ENCODE measurements around the gene PRR3.

PRR3 gene

DNA sequence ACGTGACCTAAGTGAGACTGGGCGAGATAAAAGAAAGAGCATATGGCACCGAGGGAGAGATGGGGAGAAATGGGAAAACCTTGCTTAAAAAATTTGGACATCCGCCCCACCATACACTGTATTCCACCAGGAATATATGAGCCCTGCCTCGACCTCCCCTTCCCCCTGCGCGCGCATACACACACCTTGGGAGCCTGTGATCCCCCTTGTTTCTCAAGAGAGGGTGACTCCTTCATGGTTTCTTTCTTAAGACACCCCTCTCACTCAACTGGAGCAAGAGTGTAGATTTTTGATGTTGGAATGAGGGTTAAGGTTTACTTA, 14.6 kb downstream of the PRR3 start:
- no peak for DNase-seq (ENCODE audit: low spot score)

DNA sequence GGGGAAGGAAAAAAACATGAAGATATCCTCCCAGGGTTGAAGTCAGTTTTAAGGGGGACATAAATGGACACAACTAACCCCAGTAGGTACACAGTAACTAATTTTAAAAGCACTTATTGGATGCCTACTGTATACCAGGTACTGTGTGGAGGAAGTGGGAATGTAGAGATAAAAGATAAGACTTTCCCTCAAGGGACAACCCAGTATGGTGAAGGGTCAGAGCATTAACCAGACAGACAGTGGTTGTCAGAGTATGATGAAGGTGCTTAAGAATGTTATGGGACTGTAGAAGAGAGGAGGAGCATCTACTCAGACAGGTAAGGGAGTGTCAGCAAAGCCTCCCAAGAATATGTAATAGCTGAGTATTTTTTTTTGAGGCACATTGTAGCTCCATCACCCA, 15.1 kb downstream of the PRR3 start:
- no peak for DNase-seq (ENCODE audit: low spot score)

DNA sequence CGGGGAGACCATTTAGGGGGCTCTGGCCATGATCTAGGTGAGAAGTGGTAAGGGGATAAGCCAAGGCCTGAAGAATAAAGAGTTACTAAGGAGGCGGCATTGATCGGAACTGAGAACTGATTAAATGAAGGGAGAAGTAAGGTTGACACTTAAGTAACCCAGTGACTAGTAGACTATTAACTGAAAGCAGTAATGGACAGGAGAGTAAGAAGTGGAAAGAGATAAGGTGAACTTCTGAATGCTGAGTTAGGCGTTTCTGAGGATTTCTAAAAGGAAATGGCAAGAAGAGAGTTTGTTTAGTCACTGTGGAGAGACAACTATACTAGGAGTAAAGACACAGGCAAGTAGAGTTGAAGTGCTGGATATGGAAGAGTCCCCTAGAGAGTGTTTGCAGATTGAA, 16.0 kb downstream of the PRR3 start:
- DNase-seq (ENCODE audit: low spot score), result no peak

DNA sequence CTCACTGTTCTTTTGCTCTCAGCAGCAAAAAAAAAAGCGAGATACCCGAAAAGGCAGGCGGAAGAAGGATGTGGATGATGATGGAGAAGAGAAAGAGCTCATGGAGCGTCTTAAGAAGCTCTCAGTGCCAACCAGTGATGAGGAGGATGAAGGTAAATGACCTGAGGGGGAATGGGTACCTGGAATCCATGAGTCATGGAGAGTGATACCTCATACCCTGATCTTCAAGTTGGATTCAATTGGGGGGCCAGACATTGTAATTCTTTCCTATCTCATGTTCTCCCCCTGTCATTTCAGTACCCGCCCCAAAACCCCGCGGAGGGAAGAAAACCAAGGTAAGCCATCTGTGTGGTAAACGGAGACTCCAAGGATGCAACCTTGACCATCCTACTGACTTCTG, 21.0 kb downstream of the PRR3 start:
- no peak for DNase-seq (ENCODE audit: low spot score)

DNA sequence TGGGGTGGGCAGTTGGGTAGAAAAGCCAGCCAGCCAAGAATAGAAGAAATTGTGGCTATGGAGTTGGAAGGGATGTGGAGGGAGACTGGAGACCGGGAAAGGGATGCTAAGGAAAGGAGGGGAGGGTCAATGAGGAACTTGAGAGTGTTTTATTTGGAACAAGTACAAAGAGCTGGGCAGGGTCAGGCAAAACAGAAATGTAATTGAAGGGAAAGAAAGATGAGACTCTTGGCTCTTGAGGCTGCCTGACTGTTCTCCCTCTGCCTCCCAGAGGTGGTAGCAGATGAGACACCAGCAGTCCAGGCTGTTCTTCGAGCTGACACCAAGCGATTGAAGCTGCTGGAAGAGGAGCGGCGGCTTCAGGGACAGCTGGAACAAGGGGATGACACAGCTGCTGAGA, 26.8 kb downstream of the PRR3 start:
- no peak for DNase-seq (ENCODE audit: low spot score)

DNA sequence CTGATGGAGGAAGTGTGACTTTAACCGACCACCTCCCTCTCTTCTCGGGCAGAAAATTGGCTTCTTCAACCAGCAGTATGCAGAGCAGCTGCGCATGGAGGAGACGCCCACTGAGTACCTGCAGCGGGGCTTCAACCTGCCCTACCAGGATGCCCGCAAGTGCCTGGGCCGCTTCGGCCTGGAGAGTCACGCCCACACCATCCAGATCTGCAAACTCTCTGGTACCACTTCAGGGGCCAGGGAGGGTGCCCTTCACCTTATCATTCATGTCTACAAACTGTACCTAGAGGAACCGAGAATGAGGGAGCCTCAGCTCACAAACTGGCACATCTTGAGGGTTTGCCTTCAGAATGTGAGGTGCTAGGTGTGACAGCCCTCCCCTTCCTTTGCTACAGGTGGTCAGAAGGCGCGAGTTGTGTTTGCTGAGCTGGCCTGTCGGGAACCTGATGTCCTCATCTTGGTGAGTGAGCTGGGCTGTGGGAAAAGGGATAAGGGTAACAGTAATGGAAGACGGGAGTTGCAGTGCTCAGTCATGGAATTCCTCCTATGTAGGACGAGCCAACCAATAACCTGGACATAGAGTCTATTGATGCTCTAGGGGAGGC, 32.8 kb downstream of the PRR3 start:
- no peak for DNase-seq (ENCODE audit: low spot score)

DNA sequence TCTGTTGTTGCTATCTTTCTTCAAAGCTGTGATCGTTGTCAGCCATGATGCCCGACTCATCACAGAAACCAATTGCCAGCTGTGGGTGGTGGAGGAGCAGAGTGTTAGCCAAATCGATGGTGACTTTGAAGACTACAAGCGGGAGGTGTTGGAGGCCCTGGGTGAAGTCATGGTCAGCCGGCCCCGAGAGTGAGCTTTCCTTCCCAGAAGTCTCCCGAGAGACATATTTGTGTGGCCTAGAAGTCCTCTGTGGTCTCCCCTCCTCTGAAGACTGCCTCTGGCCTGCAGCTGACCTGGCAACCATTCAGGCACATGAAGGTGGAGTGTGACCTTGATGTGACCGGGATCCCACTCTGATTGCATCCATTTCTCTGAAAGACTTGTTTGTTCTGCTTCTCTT, 33.4 kb downstream of the PRR3 start:
- DNase-seq (ENCODE audit: low spot score), result no peak

DNA sequence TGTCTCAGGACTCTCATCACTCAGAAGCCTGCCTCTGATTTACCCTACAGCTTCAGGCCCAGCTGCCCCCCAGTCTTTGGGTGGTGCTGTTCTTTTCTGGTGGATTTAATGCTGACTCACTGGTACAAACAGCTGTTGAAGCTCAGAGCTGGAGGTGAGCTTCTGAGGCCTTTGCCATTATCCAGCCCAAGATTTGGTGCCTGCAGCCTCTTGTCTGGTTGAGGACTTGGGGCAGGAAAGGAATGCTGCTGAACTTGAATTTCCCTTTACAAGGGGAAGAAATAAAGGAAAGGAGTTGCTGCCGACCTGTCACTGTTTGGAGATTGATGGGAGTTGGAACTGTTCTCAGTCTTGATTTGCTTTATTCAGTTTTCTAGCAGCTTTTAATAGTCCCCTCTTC, 33.9 kb downstream of the PRR3 start:
- DNase-seq (ENCODE audit: low spot score), result no peak

DNA sequence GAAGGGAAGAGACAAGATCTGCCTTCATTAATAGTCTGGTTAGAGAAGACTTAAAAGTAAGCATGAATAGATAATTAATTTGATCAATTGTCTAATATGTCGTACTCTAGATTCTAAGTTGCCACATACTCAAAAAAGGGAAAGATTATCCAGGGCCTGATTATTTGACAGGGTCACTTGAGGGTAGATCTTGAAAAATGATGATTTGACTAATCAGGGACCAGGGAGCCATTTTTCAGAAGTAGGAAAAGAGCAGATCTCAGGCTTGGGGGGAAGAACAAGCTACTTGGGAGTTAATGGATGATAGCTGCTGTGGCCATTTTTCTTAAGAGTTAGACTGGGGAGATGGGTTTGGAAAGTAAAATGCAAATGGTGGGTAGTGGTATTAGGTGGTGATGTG, 35.2 kb downstream of the PRR3 start:
- DNase-seq (ENCODE audit: low spot score), result no peak

DNA sequence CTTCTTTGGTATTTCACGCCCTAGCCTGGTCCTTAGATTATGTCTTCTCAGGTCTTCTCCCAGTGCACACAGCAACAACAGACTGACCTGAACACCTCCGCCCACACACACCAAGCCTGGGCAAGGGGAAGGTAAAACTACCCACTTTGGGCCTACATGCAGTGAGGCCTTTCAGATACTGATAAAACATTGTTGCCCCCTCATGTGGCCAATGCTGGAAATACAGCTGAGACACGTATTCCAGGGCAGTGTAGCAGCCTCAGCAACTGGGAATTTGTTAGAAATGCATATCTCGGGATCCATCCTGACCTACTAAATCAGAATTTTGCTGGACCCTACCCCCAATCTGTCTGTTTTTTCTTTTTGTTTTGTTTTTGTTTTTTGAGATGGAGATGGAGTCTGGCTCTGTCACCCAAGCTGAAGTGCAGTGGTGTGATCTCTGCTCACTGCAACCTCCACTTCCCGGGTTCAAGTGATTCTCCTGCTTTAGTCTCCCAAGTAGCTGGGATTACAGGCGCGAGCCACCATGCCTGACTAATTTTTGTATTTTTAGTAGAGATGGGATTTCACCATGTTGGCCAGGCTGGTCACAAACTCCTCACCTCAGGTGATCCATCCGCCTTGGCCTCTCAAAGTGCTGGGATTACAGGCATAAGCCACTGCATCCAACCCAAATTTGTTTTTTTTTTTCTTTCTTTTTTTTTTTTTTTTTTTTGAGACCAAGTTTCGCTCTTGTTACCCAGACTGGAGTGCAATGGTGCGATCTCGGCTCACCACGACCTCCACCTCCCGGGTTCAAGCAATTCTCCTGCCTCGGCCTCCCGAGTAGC, 40.4 kb downstream of the PRR3 start:
- peak; percentile 81 for DNase-seq (ENCODE audit: low spot score)

DNA sequence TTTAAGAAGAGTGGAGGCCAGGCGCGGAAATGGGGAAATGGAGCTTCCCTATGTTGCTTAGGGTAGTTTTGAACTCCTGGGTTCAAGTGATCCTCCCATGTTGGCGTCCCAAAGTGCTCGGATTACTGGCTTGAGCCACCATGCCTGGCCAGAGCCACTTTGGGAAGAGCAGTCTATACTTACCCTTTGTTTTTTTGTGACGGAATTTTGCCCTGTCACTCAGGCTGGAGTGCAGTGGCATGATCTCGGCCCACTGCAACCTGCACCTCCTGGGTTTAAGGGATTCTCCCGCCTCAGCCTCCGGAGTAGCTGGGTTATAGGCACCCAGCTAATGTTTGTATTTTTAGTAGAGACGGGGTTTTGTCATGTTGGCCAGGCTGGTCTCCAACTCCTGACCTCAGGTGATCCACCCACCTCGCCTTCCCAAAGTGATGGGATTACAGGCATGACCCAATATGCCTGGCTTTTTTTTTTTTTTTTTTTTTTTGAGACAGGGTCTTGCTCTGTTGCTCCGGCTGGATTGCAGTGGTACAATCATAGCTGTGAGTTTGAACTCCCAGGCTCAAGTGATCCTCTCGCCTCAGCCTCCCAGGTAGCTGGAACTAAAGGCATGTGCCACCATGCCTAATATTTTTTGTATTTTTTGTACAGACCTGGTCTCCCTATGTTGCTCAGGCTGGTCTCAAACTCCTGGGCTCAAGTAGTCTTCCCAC, 42.0 kb downstream of the PRR3 start:
- DNase-seq (ENCODE audit: low spot score), result no peak

DNA sequence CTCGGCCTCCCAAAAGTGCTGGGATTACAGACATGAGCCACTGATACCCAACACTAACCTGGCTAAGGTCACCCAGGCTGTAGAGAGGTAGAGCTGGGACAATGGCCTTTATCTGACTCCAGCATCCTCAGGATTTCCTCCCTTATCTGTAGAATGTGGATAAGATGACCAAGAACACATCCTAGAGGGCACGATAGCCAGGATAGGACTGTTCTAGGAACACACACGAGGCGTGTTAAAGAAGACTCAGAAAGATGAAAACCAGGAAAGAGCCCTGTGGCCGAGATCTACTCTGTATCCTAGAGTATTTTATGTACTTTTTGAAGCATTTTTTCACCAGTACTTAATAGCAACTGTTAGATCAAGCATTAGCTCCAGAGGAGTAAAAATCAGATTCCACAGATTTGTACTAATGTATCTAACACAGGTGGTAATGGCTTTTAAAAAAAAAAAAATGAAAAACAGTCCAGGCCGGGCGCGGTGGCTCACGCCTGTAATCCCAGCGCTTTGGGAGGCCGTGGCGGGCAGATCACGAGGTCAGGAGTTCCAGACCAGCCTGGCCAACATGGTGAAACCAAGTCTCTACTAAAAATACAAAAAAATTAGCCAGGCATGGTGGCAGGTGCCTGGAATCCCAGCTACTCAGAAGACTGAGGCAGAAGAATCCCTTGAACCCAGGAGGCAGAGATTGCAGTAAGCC, 42.7 kb downstream of the PRR3 start:
- no peak for DNase-seq (ENCODE audit: low spot score)

DNA sequence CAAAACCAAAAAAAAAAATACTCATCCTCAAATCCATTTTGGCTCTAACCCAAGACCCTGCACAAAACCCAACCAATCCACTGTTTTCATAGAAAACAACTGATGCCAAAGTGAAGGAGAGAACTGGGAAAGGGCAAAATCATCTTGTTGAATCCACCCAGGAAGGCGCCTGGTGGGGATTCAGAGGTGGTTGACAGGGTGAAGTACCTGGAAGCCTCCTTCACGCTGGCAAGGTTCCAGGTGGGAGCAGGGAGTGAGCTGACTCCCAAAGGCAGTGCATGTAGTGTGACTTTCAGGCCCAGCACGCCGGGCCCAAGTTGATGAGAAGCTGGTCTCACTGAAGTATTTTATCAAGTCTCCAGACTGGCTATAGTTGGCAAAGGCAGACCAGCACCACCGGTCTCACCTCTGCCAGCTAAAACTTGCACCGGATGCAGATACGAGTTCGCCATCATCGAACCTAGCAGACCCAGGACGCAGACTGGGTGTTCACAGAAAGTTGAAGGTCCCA, 43.4 kb downstream of the PRR3 start:
- no peak for DNase-seq (ENCODE audit: low spot score)

DNA sequence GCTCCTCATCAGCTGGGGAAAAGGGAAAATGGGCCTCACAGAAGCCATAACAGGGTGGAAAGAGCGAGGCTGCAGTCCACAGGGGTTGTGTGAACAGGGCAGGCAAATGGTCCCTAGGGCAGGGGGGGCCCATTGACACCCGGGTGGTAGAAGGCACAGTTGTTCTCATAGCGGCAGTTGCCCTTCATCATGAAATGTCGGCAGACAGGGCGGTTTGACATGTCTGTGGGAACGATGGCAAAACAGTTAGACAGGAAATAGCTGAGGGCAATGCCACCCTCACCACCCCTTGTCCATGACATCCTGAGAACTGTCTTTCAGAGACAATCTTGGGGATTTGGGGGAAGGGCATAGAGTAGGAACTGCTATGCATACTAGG, 44.3 kb downstream of the PRR3 start:
- no peak for DNase-seq (ENCODE audit: low spot score)

DNA sequence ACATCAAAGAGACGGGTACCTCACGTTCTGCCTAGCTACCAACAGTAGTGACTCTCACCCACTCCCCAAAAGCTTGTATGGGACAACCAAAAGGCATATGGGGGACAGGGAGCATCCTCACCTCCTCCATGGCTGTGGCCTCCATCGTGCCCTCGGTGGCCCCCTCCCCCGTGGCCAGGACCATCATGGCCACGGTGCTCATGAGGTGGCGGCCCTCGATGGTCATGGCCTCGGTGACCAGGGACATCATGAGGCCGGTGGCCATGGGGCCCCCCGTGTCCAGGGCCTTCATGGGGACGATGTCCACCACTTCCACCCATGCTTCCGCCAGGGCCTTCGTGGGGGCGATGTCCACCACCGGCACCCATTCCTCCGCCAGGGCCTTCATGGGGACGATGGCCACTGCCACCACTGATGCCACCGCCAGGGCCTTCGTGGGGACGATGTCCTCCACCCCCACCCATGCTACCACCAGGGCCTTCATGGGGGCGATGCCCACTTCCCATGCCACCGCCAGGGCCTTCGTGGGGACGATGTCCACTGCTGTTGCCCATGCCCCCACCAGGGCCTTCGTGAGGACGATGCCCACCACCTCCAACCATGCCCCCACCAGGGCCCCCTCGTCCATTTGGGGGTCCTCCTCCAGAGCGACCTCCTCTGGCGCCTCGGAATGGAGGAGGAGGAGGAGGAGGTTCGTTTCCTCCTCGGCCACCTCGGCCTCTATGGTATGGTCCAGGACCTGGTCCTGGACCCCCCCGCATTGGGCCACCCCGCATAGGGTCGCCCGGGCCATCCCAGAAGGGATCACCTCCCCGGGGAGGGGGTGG, 44.9 kb downstream of the PRR3 start:
- DNase-seq (ENCODE audit: low spot score), result no peak

DNA sequence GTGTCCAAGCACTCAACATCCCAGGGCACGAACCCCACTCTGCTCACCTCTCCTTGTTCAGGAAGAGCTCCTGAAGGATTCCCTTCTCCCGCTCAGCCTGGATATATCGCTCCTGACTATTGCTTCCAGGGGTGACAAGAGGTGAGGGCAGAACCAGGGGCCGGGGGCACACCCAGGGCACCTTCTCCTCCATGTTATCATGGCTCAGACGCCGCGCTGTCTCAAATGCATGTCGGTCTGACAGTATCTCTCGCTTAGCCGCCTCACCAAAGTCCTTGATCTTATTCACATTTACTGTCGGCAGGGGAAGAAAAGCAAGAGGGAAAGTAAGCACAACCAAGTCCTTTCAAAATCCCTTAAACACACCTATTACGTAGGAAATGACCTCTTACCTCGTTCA, 46.9 kb downstream of the PRR3 start:
- no peak for DNase-seq (ENCODE audit: low spot score)

DNA sequence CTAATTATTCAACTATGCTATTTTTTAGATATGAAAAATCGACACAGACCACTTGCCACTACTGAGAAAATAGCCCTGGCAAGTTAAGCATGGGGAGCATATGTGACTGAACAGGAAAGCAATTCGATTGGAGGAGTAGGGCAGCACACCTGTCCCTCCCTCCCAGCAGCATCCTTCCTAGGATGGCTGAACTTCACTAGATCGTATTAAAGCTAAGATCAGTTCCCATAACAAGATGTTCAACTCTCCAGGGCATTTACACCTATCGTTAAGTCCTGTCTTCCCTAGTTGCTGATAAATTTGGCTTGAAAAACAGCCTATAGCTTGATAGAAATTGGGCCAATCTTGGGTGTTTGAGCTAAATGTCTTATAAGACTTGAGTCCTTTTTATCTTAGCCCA, 53.0 kb downstream of the PRR3 start:
- DNase-seq (ENCODE audit: low spot score), result no peak

DNA sequence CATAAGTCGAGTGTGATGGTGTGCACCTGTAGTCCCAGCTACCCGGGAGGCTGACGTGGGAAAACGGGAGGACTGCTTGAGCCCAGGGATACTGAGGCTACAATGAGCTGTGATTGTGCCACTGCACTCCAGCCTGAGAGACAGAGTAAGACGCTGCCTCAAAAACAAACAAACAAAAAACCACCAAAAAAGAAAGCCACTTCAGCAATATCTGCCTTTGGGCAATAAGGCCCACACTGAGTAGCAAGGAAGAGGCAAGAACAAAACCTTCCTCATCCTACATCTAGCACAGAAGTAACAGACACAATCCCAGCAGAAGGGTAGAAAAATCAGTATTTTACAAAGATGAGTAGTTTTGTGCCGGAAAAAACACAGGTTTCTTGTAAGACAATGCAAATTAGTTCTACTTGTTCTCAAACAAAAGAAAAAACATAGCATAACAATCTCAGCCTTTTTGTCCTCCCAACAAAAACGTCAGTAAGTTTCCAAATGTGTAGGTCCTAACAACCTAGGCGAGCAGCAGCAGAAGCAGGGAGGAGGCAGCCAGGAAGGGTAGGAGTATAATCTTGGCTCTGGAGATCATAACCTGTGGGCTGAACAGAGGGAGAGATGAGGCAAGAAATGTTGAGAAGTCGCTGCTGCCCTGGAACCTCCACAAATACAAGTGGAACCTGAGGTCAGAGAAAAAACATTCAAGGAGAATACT, 54.2 kb downstream of the PRR3 start:
- DNase-seq (ENCODE audit: low spot score), result no peak

DNA sequence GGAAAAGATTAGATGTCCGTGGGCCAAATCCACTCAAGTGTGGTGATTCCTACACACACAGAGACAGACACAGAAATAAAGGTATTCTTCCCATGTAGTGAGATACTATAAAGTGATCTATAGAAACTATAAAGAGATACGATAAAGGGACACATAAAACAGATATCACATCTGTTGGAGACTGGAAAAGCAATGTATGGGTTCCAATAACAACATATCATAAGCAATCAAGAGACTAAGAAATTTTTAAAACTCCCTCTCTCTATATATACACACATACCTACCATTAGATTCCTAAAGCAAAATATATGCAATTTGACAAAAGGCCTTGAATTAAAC, 54.7 kb downstream of the PRR3 start:
- DNase-seq (ENCODE audit: low spot score), result no peak

DNA sequence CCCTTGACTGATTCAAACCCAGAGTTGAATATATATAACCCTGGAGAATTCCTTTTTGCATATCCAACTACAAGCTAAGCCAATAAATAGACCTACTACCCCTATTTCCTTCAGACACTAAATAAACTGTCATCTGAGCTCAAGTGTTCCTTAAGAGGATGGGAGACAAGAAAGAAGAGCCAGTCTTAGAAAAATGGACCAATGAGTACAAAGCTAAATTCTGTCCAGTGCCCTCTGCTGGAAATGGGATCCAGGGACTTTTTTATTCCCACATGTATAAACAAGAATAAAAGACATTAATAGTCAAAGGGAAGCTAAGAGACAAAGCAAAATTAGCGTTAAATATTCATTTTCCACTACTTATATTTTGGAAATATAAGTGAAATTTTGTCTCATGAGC, 55.1 kb downstream of the PRR3 start:
- no peak for DNase-seq (ENCODE audit: low spot score)

DNA sequence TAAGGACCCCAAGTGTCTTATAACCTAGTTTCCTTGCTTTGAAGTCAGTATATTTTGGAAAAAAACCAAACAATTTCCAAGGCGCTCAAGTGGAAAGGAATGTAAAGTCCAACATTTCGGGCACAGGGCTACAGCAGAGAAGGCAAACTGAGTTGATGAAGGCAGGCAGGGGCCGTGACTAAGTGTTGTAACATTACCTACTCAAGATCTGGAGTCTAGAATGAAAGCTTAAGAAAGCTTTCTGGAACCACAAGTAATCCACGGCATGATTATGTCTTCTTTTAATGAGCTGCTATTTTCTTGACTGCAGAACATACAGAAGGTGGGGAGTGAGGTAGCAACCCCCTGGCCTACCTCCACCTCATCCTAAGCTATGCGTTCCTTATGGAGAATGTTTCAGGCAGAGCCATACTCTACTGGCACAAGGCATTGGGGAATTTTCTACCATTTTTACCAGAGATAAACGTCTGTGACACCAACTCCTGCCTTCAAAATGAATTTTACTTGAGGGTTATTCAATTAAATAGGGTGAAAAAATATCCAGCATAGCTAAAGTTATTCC, 55.7 kb downstream of the PRR3 start:
- DNase-seq (ENCODE audit: low spot score), result no peak
